AG04449 (cell line): ENCODE data around the gene DDX4.
"Not testable (repeated sequence)": the region's sequence is repeated elsewhere in the genome, so short reads cannot be mapped to it uniquely, and the experiment has no call there.

Source experiments
- CTCF ChIA-PET: fragments of 350-600 bp; formaldehyde crosslinking; extraction: SDS; loops from one replicate; lab custom pipeline; 2021; ENCODE audit warnings: antibody characterized with exemption; lab: Yijun Ruan, JAX
- POLR2A ChIA-PET: fragments of 400-600, 350-600 bp; formaldehyde crosslinking; extraction: SDS; loops from one replicate; lab custom pipeline; 2020; ENCODE audit warnings: antibody characterized with exemption, inconsistent platforms; lab: Yijun Ruan, JAX
- DNase-seq: peaks from one replicate; pipeline ENCODE4 v3.0.0-alpha.2; 2010; ENCODE audit warnings: low read depth, low spot score
- H3K4me3 ChIP-seq: 2 replicates; pipeline ENCODE4 v1.5.1; 2011; ENCODE audit warnings: low read depth, mild to moderate bottlenecking, control low read depth, low read length
- TF ChIP-seq, protein P1 (sequence below): IDR thresholded peaks from one replicate; pipeline ENCODE4 v1.5.1; 2011; ENCODE audit warnings: mild to moderate bottlenecking, moderate library complexity, low read length, control low read depth, inconsistent platforms; ENCODE audit not compliant: insufficient read depth; ENCODE audit errors: missing control alignments

The DDX4 gene

GRCh38 chr5:55758714-55759113 lies 20.9 kb downstream of the DDX4 start:
- ChIA-PET POLR2A (interaction anchor here (0.6 kb wide), 1 partner anchor 158 kb away, joined by 3 read pairs; no protein-coding TSS in a partner anchor), CTCF (interaction anchor here (0.6 to 1.1 kb wide), 2 partner anchors 10 to 809 kb away, joined by 3 to 4 read pairs; no protein-coding TSS in a partner anchor)
- DNase-seq: no peak
- TF ChIP-seq, protein P1, sequence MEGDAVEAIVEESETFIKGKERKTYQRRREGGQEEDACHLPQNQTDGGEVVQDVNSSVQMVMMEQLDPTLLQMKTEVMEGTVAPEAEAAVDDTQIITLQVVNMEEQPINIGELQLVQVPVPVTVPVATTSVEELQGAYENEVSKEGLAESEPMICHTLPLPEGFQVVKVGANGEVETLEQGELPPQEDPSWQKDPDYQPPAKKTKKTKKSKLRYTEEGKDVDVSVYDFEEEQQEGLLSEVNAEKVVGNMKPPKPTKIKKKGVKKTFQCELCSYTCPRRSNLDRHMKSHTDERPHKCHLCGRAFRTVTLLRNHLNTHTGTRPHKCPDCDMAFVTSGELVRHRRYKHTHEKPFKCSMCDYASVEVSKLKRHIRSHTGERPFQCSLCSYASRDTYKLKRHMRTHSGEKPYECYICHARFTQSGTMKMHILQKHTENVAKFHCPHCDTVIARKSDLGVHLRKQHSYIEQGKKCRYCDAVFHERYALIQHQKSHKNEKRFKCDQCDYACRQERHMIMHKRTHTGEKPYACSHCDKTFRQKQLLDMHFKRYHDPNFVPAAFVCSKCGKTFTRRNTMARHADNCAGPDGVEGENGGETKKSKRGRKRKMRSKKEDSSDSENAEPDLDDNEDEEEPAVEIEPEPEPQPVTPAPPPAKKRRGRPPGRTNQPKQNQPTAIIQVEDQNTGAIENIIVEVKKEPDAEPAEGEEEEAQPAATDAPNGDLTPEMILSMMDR: no peak
- H3K4me3 ChIP-seq: no peak overlapping the region

DNA sequence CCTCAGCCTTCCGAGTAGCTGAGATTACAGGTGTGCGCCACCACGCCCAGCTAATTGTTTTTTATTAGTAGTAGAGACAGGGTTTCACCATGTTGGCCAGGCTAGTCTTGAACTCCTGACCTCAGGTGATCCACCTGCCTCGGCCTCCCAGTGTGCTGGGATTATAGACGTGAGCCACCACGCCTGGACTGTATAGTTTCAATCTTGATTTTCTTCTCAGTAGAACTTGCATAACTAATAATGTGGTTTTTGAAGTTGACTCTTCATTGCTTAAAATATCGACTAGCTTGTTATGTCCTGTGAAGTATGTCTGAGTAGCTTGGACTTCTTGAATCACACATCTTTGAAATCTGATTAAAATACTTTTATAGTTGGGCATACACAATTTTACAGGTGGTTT lies 23.9 kb downstream of the DDX4 start:
- DNase-seq, H3K4me3 ChIP-seq, POLR2A ChIA-PET: not testable (repeated sequence)
- CTCF ChIA-PET: interaction anchor here (0.9 kb wide), 1 partner anchor 11 kb away, joined by 3 read pairs; no protein-coding TSS in a partner anchor

DNA sequence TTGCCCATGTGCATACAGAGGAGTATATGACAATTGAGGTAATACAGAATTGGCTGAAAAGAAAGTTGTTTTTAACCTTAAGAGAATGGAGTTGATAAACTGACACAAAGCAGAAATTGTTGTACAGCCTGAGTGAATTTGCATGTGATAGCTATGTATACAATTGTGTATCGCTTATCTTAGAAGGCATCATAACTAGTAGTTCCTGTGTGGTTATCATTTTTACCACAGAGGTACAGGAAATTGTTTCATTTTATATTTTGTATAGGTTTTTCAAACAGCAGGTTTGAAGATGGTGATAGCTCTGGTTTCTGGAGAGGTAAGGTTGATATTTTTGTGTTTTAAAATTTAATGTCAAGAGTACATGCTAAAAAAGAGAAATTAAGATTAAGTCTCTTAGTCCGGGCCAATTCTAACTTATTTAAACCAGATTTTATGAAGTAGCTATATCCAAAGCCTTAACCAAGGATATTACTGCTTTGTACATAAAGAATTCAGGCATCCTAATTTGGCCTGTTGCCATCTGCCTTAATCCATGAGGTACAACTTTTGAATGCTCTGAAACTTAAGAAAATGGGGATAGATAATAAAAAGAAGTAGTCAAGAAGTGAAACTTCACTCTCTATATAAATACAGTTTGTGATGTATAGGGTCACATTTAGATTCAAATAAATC lies 26.0 kb downstream of the DDX4 start:
- H3K4me3 ChIP-seq: no peak overlapping the region
- DNase-seq: no peak
- TF ChIP-seq, protein P1: no peak
- ChIA-PET POLR2A (no interaction called here), CTCF (no interaction called here)

DNA sequence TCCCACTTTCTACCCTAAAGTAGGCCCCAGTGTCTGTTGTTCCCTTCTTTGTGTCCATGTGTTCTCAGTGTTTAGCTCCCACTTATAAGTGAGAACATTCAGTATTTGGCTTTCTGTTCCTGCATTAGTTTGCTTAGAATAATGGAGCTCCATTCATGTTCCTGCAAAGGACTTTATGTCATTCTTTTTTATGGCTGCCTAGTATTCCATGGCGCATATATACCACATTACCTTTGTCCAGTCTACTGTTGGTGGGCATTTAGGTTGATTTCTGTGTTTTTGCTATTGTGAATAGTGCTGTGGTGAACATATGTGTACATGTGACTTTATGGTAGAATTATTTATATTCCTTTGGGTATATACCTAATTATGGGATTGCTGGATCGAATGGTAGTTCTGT lies 30.4 kb downstream of the DDX4 start:
- H3K4me3 ChIP-seq: no peak overlapping the region
- TF ChIP-seq, protein P1: no peak
- ChIA-PET POLR2A (no interaction called here), CTCF (no interaction called here)
- DNase-seq: no peak

GRCh38 chr5:55771175-55771655 lies 33.4 kb downstream of the DDX4 start:
- POLR2A ChIA-PET: no interaction called here
- no peak overlapping the region for H3K4me3 ChIP-seq
- TF ChIP-seq, protein P1: no peak
- CTCF ChIA-PET: no interaction called here
- DNase-seq: no peak

DNA sequence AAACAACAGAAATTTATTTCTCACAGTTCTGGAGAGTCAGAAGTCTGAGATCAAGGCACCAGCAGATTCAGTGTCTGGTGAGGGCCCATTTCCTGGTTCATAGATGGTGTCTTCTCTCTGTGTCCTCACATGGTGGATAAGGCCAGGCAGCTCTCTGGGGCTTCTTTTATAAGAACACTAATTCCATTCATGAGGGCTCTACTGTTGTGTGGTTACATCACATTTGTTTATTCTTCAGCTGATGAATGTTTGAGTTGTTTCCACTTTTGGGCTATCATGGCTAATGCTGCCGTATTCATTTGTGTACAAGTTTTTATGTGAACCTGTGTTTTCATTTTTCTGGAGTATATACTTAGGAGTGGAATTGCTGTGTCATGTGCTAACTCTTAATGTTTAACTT lies 35.2 kb downstream of the DDX4 start:
- DNase-seq: no peak

More for the DNA sequence above, 35.2 kb downstream of the DDX4 start:
- TF ChIP-seq, protein P1: no peak
- ChIA-PET POLR2A (no interaction called here), CTCF (interaction anchor here (1.3 kb wide), 1 partner anchor 12 kb away, joined by 3 read pairs; no protein-coding TSS in a partner anchor)
- no peak overlapping the region for H3K4me3 ChIP-seq
